Vagina (tissue), 2 donors: Measurements from ENCODE around the gene PPP2R3A. TPM values are rescaled to one million over a fixed set of nuclear protein-coding genes. Genes with fewer than 3 reads are reported as not detected.

Experiments used
- DNase-seq, 2 donors: peaks; one replicate each; pipeline ENCODE4 v3.0.0-alpha.2; 2017; ENCODE audit errors: extremely low spot score in 2 of 2
- H3K27ac ChIP-seq: fragments of 200-600 bp; sonication (generic); one replicate; pipeline ENCODE4 v1.5.1; 2019
- H3K27me3 ChIP-seq: fragments of 200-600 bp; sonication (generic); one replicate; pipeline ENCODE4 v1.5.1; 2019
- H3K36me3 ChIP-seq, 2 donors: fragments of 200-600 bp; sonication (generic); one replicate each; pipeline ENCODE4 v1.5.1; 2017 to 2019
- H3K4me1 ChIP-seq: fragments of 200-600 bp; sonication (generic); one replicate; pipeline ENCODE4 v1.5.1; 2019
- H3K4me3 ChIP-seq, 2 donors: fragments of 200-600 bp; sonication (generic); 1 replicate in 1 of 2; 2 replicates in 1 of 2; pipeline ENCODE4 v1.5.1; 2016 to 2019
- H3K9me3 ChIP-seq: fragments of 200-600 bp; sonication (generic); one replicate; pipeline ENCODE4 v1.5.1; 2019
- POLR2A ChIP-seq, 2 donors: fragments of 450-650 bp; IDR thresholded peaks; one replicate each; pipeline ENCODE4 v1.6.1; 2017; ENCODE audit warnings: antibody characterized with exemption in 2 of 2, mild to moderate bottlenecking in 2 of 2, moderate library complexity in 2 of 2
- POLR2AphosphoS5 ChIP-seq, 2 donors: sonication (generic); formaldehyde crosslinking; IDR thresholded peaks; one replicate each; pipeline ENCODE4 v1.9.0; 2017; ENCODE audit warnings: antibody characterized with exemption in 2 of 2, mild to moderate bottlenecking in 2 of 2, low read depth in 1 of 2; ENCODE audit not compliant: insufficient read depth in 1 of 2
- intact Hi-C: fragments of 100-400 bp; cut with DNase I; formaldehyde crosslinking; loops from one replicate; pipeline ENCODE4 v1.15.1; 2023
- total RNA-seq: library from RNA; depleted of rRNA; stranded (reverse); fragments of >200 nt; gene quantifications from one replicate; pipeline ENCODE4 v1.2.3, GENCODE V29; 2016
- TF ChIP-seq, protein P1 (sequence below), 3 experiments: fragments of 450-650 bp in 2 of 3; fragments of 200-600 bp in 1 of 3; sonication (generic) in 1 of 3; IDR thresholded peaks; one replicate each; pipeline ENCODE4 v1.5.1; 2017 to 2019; ENCODE audit warnings: antibody characterized with exemption in 3 of 3, mild to moderate bottlenecking in 2 of 3, moderate library complexity in 2 of 3

PPP2R3A gene
- total RNA-seq, 1 donor from 2014 or later, result 15.5 TPM

DNA sequence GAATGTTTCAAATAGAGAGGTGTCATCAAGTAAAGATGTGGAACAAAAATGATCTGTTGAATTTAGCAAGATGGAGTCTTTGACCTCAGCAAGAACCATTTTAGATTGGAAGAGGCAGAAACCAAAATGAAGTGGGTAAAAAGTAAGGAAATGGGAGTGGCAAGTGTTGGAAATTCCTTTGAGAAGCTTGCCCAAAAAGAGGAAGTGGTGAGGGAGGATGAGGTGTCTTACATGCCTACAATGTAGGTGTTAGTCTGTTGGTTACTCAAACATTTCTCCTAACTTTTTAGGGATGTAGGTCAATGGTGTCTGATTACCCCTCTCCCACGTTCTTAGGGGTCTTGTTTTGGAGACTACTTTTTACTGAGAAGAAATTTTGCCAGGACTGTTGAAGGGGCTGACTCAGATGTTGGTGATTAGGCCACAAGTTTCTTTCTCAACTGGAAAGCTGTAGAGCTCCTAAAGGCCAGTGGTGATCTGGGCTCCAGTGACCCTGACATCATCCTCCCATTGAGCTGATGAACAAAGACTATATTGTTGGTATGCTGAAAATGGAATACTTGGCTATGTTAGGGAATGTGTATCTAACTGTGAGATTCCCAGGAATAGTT is 5.1 kb downstream of the PPP2R3A start:
- Histone ChIP-seq H3K9me3 (no peaks in the 10 kb centered on the region), H3K27me3 (no peaks in the 10 kb centered on the region), H3K36me3 (no peaks in the 10 kb centered on the region), H3K27ac (no peak overlapping the region), H3K4me1 (peaks cover 34% of the 10 kb centered on the region), H3K4me3 (no peak overlapping the region)
- DNase-seq, result no peak
- no peak for TF ChIP-seq POLR2AphosphoS5 (IDR thresholded peaks at IDR 0.05; ENCODE audit: insufficient read depth in 1 of 2, low read depth in 1 of 2)
- TF ChIP-seq, protein P1, sequence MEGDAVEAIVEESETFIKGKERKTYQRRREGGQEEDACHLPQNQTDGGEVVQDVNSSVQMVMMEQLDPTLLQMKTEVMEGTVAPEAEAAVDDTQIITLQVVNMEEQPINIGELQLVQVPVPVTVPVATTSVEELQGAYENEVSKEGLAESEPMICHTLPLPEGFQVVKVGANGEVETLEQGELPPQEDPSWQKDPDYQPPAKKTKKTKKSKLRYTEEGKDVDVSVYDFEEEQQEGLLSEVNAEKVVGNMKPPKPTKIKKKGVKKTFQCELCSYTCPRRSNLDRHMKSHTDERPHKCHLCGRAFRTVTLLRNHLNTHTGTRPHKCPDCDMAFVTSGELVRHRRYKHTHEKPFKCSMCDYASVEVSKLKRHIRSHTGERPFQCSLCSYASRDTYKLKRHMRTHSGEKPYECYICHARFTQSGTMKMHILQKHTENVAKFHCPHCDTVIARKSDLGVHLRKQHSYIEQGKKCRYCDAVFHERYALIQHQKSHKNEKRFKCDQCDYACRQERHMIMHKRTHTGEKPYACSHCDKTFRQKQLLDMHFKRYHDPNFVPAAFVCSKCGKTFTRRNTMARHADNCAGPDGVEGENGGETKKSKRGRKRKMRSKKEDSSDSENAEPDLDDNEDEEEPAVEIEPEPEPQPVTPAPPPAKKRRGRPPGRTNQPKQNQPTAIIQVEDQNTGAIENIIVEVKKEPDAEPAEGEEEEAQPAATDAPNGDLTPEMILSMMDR (IDR thresholded peaks at IDR 0.05), result no peak
- no peak for TF ChIP-seq POLR2A (IDR thresholded peaks at IDR 0.05)
- intact Hi-C loops, result no loop called here

DNA sequence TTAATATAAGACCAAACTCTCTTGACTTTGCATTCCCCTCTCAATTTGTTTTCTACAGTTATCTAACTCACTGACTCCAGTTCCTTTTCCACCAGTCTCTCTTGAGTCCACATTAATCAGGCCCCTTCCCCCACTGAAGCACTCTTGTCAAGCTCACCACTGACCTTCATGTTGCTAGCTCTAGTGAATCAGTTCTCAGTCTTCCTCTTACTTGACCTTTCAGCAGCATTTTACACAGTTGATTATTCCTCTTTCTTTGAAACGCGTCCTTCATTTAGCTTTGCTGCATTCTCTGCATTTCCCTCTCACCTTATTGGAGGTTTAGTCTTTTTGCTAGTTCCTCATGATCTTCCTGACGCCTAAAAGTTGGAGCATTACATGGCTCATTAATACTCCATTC is 8.3 kb downstream of the PPP2R3A start:
- intact Hi-C loops, result no loop called here
- Histone ChIP-seq H3K4me3 (no peak overlapping the region), H3K27me3 (no peaks in the 10 kb centered on the region), H3K4me1 (peaks cover 14% of the 10 kb centered on the region), H3K27ac (no peak overlapping the region), H3K36me3 (no peaks in the 10 kb centered on the region), H3K9me3 (no peaks in the 10 kb centered on the region)
- DNase-seq, result no peak
- TF ChIP-seq, protein P1 (IDR thresholded peaks at IDR 0.05), result no peak
- no peak for TF ChIP-seq POLR2AphosphoS5 (IDR thresholded peaks at IDR 0.05; ENCODE audit: insufficient read depth in 1 of 2, low read depth in 1 of 2)

- intact Hi-C loops, result no loop called here
- TF ChIP-seq POLR2AphosphoS5 (IDR thresholded peaks at IDR 0.05; ENCODE audit: insufficient read depth in 1 of 2, low read depth in 1 of 2) (no peak), POLR2A (IDR thresholded peaks at IDR 0.05) (no peak)
- TF ChIP-seq, protein P1 (IDR thresholded peaks at IDR 0.05), result no peak
- no peaks in the 10 kb centered on the region for H3K9me3 ChIP-seq
- peaks cover 14% of the 10 kb centered on the region for H3K4me1 ChIP-seq
- H3K36me3 ChIP-seq, result no peaks in the 10 kb centered on the region
- H3K27ac ChIP-seq, result no peak overlapping the region
- H3K27me3 ChIP-seq, result no peaks in the 10 kb centered on the region
- H3K4me3 ChIP-seq, result no peak overlapping the region
- no peak for DNase-seq
Measured at GRCh38 chr3:135975053-135975452, 9.5 kb downstream of the PPP2R3A start.

DNA sequence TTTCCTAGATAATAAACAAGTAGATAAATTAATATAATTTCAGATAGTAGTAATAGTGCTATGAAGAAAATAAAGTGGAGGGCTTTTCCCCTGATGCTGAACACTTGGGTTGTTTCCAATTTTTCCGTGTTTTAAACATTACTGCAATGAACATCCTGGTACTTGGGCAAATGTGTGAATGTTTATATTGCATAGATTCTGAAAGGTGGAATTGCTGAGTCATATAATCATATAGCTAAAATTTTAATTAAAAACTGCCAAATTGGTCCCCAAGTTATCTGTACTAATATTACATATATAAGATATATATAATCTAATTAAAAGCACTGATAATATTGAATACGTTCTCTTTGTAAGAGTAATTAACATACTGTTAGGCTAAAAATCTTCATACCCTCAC is 10.0 kb downstream of the PPP2R3A start:
- Histone ChIP-seq H3K27me3 (no peaks in the 10 kb centered on the region), H3K36me3 (no peaks in the 10 kb centered on the region), H3K4me3 (no peak overlapping the region), H3K27ac (no peak overlapping the region), H3K4me1 (peaks cover 16% of the 10 kb centered on the region), H3K9me3 (no peaks in the 10 kb centered on the region)
- intact Hi-C loops, result no loop called here
- DNase-seq, result no peak
- TF ChIP-seq POLR2A (IDR thresholded peaks at IDR 0.05) (no peak), POLR2AphosphoS5 (IDR thresholded peaks at IDR 0.05; ENCODE audit: insufficient read depth in 1 of 2, low read depth in 1 of 2) (no peak)
- TF ChIP-seq, protein P1 (IDR thresholded peaks at IDR 0.05), result no peak

- no peaks in the 10 kb centered on the region for H3K36me3 ChIP-seq
- TF ChIP-seq POLR2A (IDR thresholded peaks at IDR 0.05), result no peak
- TF ChIP-seq, protein P1 (IDR thresholded peaks at IDR 0.05), result no peak
- TF ChIP-seq POLR2AphosphoS5 (IDR thresholded peaks at IDR 0.05; ENCODE audit: insufficient read depth in 1 of 2, low read depth in 1 of 2), result no peak
- peaks cover 35% of the 10 kb centered on the region for H3K4me1 ChIP-seq
- no peak overlapping the region for H3K27ac ChIP-seq
- no peak for DNase-seq
- intact Hi-C loops, result no loop called here
- H3K4me3 ChIP-seq, result no peak overlapping the region
- no peaks in the 10 kb centered on the region for H3K9me3 ChIP-seq
- no peaks in the 10 kb centered on the region for H3K27me3 ChIP-seq
Measured at GRCh38 chr3:135980343-135980742, 14.8 kb downstream of the PPP2R3A start.
